GM19193 (cell line): Measurements from ENCODE around the gene AAK1.

Experiments
- POLR2A ChIP-seq: IDR thresholded peaks from 4 replicates; pipeline ENCODE4 v1.6.1; 2011; ENCODE audit not compliant: insufficient read depth, insufficient read length; ENCODE audit errors: extremely low read depth

Gene AAK1

DNA sequence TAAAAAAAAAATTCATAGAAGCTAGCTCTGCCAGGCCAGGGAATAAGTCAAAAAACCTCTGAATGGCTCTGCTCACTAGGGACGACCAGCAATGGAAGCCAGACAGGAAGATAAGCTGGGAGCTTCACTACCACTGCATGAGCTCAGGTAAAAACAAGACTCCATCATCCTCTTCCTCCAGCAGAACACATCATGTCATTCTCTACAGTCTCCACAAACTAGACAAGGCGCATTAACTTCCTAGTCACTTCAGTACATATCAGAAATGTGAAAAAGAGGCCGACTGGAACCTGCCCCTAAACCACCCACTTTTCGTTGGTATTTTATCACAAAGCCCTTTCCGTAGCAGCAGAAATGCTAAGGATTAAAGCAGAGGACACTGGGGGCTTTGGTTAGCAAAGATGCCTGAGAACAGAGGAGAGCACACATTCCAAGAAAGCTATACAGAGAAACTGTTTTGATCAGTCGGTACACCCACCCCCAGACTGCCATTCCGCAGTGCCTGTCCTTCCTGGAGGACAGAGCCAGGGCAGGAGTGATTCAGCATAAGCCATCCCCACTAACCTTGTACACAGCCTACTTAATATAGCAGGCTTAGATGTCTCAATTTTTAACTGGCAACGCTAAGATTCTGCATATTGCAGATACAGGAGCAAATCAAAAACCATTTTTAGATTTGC is 53.4 kb downstream of the AAK1 start:
- TF ChIP-seq POLR2A: no peak

DNA sequence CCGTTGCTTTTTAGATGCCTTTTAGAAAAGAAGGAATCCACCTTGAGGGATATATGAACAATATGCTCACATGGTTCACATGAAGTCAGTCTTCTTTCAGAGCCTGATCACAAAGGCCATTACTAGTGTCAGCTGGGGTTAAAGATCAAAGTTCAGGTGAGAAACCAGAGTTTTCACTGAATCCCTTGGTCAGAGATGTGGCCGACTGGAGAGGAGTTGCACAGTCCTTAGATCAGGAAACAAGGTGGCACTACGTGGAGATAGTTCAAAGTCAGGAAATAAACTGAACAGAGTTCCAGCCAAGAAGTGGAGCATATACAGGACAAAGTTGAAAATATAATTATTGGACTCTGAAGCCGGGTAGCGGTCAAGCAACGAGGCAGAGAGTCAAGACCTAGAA is 54.6 kb downstream of the AAK1 start:
- no peak for TF ChIP-seq POLR2A

DNA sequence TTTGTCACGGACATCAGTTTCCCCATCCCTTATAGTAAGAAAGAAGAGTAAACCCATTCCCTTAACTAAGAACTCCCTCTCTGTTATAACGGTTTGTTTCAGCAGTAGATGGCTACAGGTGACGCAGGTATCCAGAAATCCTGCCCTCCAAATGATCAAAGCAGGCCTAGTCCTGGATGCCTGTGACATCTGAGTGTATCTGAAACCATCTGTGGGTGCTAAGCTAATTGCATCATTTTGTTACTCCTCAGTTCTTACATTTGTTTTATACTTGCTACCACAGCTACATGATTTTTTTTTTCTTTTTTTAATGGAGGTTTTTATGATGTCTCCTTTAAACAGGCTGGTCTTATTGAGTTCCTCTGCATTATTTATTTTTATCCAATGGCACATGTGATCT is 55.1 kb downstream of the AAK1 start:
- no peak for TF ChIP-seq POLR2A

DNA sequence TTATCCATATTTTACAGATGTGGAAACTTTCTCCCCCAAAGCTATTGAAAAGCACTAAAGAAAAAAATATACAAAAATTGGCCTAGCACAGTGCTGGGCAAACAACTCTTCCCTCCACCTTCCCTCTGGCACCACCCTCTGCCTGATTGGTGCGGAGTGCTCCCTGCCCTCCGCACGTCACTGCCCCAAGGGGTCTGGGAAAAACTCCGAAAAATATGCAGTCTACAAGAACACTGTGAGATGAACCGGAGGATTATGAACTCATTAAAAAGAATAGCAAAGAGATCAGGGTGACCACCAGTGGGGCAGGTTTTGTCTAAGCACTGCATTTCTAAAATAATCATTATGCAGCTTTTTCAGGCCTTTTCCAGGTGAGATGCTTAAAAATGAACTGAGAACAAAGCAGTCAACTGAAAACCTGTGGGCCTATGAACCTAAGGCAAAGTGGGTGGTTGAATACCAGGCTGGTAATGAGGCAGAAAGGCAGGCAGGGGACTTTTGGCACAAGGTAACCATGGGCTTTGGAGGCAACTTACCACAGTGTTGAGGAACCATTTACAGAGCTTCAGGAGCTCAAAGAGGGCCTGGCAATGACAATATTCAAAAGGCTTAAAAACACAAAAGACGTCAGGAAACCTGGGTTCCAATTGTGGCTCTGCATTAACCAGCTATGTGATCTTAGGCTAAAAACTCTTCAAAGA is 57.5 kb downstream of the AAK1 start:
- TF ChIP-seq POLR2A: no peak

DNA sequence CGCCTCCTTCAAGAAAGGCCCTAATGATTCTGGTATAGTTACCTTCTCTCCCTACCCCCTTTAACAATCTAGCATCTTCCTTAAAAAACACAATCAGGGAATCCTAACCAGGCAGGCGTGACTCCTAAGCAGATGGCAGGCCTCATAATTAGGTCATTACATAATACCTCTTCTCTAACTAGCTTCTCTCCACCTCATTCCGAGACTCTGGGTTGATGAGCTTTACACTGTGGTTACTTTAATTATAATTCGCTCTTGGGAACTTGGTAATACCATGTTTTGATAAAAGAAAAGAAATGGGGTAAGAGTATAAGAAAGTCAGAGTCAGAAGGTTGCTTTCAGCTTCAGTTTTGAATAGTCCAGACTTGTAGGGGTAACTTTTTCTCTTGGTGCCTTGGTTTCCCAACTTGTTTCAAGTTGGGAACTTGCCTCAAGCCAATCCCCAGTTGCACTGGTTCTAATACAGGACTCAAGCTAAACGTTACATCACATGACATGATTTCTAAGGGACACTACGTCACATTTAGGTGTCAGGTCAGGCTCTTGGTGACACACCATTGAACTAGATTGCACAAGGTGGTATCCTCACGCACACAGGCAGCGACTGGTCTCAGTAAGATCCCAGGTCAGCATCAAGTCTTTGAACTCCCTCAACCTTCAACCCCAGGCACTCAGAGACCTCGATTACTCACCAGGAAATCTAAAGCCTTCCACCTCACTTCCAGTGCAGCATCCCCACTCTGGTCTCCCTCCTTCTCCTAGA is 59.2 kb downstream of the AAK1 start:
- no peak for TF ChIP-seq POLR2A

DNA sequence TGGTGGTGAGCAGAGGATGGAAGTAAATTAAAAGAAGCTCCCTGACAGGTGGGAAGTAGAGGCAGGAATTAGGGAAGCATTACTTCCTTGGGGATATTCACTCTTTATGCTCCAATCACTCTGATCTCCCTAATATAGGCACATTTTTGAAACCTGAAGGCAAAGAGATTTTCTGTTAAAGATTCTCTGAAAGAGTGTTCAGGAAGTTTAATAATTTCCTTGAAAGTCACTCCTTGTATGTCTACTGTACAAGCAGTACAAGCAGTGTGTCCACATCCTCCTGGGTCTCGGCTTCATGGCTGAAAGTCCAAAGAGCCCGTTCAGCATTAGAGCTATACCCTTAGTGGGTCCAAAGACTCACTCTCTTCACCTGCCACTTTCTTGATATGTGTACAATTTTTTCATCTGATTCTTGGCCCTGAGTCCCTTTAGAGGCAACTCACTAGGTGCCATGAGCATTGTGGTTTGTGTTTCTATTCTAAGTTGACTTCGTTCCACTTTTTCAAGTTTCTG is 60.2 kb downstream of the AAK1 start:
- no peak for TF ChIP-seq POLR2A

DNA sequence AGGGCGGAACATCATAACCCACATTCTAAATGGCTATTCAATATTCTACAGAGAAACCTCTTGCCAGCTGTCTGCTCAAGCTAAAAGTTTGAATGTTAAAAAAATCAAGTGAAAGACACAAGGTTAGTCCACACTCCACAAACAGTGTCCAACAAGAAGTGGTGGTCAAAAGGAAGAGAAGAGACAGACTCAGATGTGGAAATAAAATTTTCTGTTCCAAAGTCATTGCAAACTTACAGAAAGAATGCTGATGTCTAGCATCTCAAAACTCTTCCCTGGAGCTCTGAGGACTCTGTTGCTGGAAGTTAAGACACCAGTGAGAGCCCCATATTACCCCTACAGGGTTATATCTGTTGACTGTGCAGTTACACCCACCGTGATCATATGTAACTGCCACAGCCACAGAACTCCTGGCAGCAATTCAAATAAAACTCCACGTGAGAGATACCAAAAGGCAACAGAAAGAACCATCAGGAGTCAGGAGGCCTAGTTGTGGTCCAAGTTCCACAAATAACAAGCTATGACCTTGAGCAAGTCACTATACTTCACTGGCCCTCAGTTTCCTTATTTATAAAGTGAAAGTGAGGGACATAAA is 60.9 kb downstream of the AAK1 start:
- no peak for TF ChIP-seq POLR2A

DNA sequence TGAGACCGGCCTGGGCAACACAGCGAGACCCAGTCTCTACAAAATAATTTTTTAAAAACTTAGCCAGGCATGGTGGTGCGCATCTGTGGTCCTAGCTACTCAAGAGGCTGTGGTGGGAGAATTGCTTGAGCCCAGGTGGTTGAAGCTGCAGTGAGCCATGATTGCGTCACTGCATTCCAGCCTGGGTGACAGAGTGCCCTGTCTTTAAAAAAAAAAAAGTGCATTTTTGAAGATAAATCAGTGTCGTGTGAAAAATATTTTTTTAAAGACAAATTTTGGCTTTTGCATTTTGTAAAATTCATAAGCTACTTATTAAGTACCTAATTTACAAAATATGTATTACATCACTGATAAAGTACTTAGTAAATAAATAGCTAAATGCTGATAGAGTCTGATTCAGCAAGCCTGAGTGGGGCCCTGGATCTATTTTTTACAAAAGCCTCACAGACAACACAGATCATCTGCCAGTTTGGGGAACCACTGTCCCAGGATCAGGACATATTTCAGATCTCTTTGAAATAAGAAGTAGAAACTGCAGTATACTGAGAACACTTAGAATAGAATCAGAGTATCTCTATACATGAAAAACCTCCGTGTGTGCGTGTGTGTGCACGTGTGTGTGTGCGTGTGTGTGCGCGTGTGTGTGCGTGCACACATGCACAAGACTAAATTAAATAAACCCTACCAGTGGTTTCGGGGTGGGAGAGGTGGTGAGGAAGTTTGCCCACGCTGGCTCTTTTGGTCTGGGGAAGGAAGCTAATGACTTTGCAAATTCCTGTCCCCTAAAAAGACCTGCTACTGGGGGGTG is 61.6 kb downstream of the AAK1 start:
- no peak for TF ChIP-seq POLR2A

DNA sequence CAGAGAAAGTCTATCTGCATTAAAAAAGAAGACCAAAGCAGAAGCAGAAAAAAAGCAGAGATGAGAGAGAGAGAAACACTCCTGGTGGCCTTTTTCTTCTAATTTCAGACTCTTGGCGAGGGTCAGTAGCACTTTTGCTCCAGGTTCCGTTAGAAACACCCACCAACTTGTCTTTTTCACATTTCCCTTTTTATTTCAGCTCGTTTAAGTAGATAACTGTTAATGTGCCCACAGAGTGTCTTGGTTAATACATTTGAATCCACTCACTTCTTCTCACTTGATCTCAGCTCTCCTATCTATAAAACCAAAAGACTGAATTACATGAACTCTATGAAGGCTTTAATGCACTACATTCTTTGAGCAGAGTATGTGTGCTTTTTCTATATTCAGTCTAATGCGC is 63.1 kb downstream of the AAK1 start:
- TF ChIP-seq POLR2A: no peak

DNA sequence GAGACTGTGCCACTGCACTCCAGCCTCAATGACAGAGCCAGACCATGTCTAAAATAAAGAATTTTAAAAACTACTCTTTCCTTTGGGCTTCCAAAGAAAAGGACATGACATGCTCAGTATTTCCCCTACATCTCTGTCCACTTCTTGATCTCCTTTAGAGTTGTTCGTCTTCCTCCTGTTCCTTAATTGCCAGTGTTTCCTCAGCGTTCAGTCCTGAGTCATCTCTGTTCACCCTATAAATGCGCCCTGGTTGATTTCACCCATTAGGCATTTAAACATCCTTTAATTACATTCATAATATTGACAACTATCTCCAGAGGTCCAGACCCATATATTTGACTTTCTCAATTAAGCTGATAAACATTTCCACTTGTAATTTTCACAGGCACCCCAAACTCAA is 64.0 kb downstream of the AAK1 start:
- TF ChIP-seq POLR2A: no peak

DNA sequence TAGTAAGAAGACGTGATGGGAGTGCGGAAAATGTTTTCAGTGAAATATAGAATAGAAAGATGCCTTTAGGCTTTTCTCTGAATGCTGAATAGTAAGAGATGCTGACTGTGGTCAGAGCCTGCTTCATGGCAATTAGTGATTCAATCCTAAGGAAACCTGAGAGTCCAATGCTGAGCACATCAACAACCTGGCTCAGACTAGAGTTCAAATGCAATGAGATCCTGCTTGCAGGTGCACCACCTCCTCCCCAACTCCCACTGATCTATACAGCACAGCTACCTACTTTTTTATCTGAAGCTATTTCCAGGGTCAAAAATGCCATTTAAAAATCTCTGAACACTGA is 65.4 kb downstream of the AAK1 start:
- TF ChIP-seq POLR2A: no peak

DNA sequence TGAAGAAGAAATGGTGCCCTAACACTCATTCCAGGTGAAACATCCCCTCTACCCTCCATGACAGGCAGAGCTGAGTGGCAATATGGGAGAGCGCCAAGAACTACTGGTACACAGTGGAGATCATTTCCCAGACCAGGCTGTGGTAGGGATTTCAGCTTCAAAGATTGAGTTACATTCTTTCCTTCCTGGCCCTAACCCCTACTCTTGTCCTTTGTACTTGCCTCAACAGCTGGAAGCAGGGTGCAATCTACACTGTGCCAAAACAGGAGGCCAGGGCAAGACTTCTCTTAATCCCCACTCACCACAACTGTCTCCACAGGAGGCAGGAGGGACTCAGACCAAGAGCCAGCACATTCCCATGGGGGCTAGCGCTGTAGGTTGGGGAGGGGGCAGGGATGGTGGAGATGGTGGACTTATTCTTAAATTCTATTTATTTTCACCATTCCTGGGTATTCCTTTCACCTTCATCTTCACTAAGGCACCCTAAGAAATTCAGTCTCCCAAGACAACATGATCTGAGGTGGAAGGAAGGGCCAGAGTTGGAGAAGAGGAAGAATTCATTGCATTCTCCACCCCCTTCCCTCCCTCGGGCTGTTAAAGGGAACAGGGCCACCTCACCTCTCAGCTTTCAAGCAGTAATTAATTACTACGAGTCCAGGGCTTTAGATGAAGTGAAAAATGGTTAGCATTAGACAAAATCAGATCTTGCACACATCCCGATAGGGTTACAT is 65.9 kb downstream of the AAK1 start:
- no peak for TF ChIP-seq POLR2A

DNA sequence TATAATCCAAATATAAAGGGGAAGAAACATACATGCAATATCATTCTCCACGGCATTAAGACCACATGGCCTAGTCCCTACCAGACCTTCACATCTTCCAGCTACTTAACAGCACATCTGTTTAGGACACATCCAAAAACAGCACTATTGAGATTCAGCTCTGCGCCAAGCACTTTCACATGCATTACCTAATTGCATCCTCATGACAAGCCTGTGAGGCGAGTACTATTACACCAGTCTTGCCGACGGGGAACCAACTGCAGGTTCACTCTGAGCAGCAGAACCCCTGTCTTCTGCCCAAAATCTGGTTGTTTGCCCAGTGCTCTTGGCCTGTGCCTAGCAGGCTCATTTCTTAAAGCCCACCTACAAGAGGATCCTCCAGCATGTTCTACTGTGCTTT is 66.7 kb downstream of the AAK1 start:
- TF ChIP-seq POLR2A: no peak

DNA sequence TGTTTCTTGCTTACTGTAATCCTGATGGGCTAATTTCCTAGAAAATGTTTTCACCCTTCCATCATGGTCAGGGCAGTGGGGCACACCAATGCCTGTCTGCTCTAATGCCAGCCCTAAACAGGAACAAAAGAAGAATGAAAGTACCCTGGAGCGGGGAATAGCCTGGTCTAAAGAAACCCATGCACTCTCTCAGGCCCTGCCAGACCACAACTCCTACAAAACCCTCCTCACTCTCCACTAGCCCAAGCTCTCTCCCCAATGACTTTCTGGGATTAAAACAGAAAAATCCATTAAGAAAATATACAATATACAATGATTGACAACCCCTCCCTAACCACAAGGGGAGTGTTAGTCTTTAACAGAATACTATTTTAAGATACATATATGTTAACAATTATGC is 67.6 kb downstream of the AAK1 start:
- TF ChIP-seq POLR2A: no peak

DNA sequence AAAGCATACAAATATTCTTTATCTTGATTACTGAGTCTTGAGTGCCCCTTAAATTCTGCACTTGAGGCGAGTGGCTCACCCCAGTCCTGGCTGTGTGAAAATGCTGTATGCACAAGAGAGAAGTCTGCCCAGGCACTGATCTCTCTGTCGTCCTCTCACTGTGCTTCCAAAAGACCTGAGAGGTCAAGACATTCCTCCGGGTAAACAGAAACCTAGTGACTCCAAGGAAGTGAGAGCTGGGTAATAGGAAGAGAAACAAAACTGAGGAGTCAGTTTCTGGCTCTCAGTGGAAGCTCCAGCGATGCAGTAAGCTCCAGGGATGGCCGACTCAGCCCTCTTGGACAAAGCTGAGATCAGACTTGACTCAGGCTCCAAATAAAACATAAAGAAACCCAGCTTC is 70.9 kb downstream of the AAK1 start:
- no peak for TF ChIP-seq POLR2A

DNA sequence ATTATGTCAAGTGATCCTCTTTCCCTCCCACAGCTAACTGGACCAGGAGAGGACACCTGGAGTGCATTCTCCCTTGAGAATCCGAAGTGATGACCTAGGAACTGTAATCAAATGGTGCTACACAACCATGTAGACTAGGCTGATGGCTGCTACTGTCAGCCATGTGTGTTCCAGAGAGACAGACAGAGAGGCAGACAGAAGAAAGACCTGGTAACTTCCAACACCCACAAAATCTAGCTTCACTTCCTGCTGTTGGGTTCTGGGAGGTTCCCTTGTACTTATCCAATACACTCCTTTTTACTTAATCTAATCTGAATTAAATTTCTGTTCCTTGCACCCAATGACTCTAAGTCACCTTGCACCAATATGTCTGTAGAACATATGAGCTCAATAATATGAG is 72.3 kb downstream of the AAK1 start:
- TF ChIP-seq POLR2A: no peak
